Natural killer cell (primary cell): ENCODE results near the gene EN2. TPM values are rescaled to one million over a fixed set of nuclear protein-coding genes. Genes with fewer than 3 reads are reported as not detected.

Experiments
- ATAC-seq, 3 donors: fragments of 150-1000 bp in 2 of 3; fragments of 200-7000 bp in 1 of 3; cut with Tn5 transposase; 1 replicate in 1 of 3; 2 replicates in 2 of 3; pipeline ENCODE4 v1.10.0; 2021; ENCODE audit warnings: mild to moderate bottlenecking in 2 of 3, moderate library complexity in 2 of 3
- DNase-seq, 2 donors: peaks; one replicate each; pipeline versions ENCODE4 v3.0.0 to v3.0.0-alpha.2; 2013 to 2021; ENCODE audit warnings: mixed read lengths in 1 of 2
- H3K27ac ChIP-seq: one replicate; pipeline ENCODE4 v1.5.1; 2013; ENCODE audit warnings: mild to moderate bottlenecking, low read length
- H3K27me3 ChIP-seq: one replicate; pipeline ENCODE4 v1.6.1; 2013; ENCODE audit warnings: low read length; ENCODE audit not compliant: control insufficient read depth, insufficient read depth
- H3K36me3 ChIP-seq: one replicate; pipeline ENCODE4 v1.6.1; 2013; ENCODE audit warnings: low read length; ENCODE audit not compliant: control insufficient read depth, insufficient read depth
- H3K4me1 ChIP-seq: one replicate; pipeline ENCODE4 v1.6.1; 2013; ENCODE audit warnings: low read length; ENCODE audit not compliant: control insufficient read depth, insufficient read depth
- H3K4me3 ChIP-seq: one replicate; pipeline ENCODE4 v1.5.1; 2013; ENCODE audit warnings: low read length
- H3K9me3 ChIP-seq: one replicate; pipeline ENCODE4 v1.6.1; 2013; ENCODE audit warnings: low read length; ENCODE audit not compliant: control insufficient read depth, insufficient read depth
- H3K27ac Mint-ChIP-seq, 2 donors: one replicate each; pipeline ENCODE4 v1.8.0; 2022; ENCODE audit warnings: mild to moderate bottlenecking in 2 of 2, mixed read lengths in 2 of 2, moderate library complexity in 1 of 2
- H3K27me3 Mint-ChIP-seq, 2 donors: one replicate each; pipeline ENCODE4 v1.8.0; 2022; ENCODE audit warnings: low read depth in 2 of 2, mixed read lengths in 2 of 2
- H3K36me3 Mint-ChIP-seq: one replicate; pipeline ENCODE4 v1.8.0; 2022; ENCODE audit warnings: mixed read lengths
- H3K4me1 Mint-ChIP-seq, 2 donors: one replicate each; pipeline ENCODE4 v1.8.0; 2022; ENCODE audit warnings: mixed read lengths in 2 of 2
- H3K4me3 Mint-ChIP-seq: one replicate; pipeline ENCODE4 v1.8.0; 2022; ENCODE audit warnings: mild to moderate bottlenecking, moderate library complexity, mixed read lengths
- H3K9me3 Mint-ChIP-seq, 2 donors: one replicate each; pipeline ENCODE4 v1.8.0; 2022; ENCODE audit warnings: mixed read lengths in 2 of 2
- CTCF ChIP-seq: fragments of 200-600 bp; IDR thresholded peaks from one replicate; pipeline ENCODE4 v1.8.0; 2022; ENCODE audit warnings: antibody characterized with exemption
- WGBS: methylation state at CpG from one replicate; pipeline ENCODE4 v1.1.7; 2013; ENCODE audit warnings: missing lambda C conversion rate; ENCODE audit not compliant: insufficient coverage; 5-methylcytosine and 5-hydroxymethylcytosine counted together
- intact Hi-C: fragments of 100-400 bp; cut with micrococcal nuclease; formaldehyde crosslinking; loops from one replicate; pipeline ENCODE4 v1.14.2; 2022
- total RNA-seq, 4 donors: library from RNA; stranded (reverse); fragments of 120-200 nt in 1 of 4; gene quantifications; one replicate each; pipeline versions ENCODE4 v1.2.3 to v1.2.4, GENCODE V29; 2013 to 2022

The EN2 gene
- total RNA-seq, 3 donors from 2014 or later (not counting 1 experiment from before 2014, with no cell fraction given): not detected

- intact Hi-C loops: no loop called here
Measured at GRCh38 chr7:155422599-155423336, 35.2 kb upstream of the EN2 start.

GRCh38 chr7:155423337-155424285 lies 34.3 kb upstream of the EN2 start:
- no peak for ATAC-seq
- Histone ChIP-seq H3K9me3 (no peaks in the 10 kb centered on the region), H3K36me3 (no peaks in the 10 kb centered on the region), H3K4me1 (no peaks in the 10 kb centered on the region), H3K27me3 (no peaks in the 10 kb centered on the region), H3K27ac (no peak overlapping the region), H3K4me3 (no peak overlapping the region)
- no peaks in the 10 kb centered on the region for H3K36me3 Mint-ChIP-seq
- no peak overlapping the region for H3K4me3 Mint-ChIP-seq
- peaks cover 14 to 35% of the 10 kb centered on the region in 2 donors for H3K27me3 Mint-ChIP-seq
- no peak for DNase-seq
- H3K9me3 Mint-ChIP-seq: no peaks in the 10 kb centered on the region
- TF ChIP-seq CTCF: no peak
- intact Hi-C loops: no loop called here
- WGBS: 79% methylated on average over 24 of the region's 24 CpGs
- H3K27ac Mint-ChIP-seq: no peak overlapping the region
- no peaks in the 10 kb centered on the region for H3K4me1 Mint-ChIP-seq

More at GRCh38 chr7:155422599-155423336, 35.2 kb upstream of the EN2 start:
- Histone ChIP-seq H3K27me3 (no peaks in the 10 kb centered on the region), H3K4me3 (no peak overlapping the region), H3K27ac (no peak overlapping the region), H3K4me1 (no peaks in the 10 kb centered on the region), H3K36me3 (no peaks in the 10 kb centered on the region), H3K9me3 (no peaks in the 10 kb centered on the region)
- Mint-ChIP-seq H3K27ac (no peak overlapping the region), H3K27me3 (peaks cover 12 to 30% of the 10 kb centered on the region in 2 donors), H3K9me3 (no peaks in the 10 kb centered on the region), H3K4me3 (no peak overlapping the region), H3K36me3 (no peaks in the 10 kb centered on the region), H3K4me1 (no peaks in the 10 kb centered on the region)
- ATAC-seq (no peak), DNase-seq (no peak)
- 79% methylated on average over 19 of the region's 19 CpGs for WGBS
- TF ChIP-seq CTCF: no peak

DNA sequence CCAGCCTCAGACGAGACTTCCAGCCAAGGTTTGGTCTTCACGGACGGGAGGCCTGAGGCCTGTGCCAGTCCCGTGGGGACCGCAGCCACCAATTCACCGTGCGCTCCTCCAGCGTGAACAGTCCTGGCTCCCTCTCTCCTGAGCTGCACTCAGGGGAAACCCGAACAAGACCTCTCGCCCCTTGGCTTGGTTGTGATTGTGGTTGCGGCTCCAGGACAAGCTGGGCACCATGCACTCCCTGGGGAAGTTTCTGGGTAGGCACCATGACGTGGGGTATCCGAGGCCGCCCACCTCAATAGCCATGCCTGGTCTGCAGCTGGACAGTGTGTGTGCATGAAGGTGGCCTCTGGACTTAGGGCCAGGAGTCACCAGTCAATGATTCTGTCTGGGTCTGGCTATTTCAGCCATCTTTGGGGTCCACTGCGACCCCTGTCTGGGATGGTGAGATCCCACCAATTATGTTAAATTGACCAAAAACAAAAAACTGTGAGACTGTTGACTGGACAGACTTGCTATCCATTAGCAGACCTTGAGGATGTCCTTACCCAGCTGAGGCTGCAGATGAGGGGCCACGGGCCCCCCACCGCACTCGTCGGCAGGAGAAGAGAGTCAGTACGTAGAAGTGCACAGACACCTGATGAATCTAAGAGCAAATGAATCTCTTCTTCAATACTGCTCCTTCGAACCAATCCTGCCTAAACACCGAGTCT lies 33.5 kb upstream of the EN2 start:
- Mint-ChIP-seq H3K4me3 (no peak overlapping the region), H3K9me3 (no peaks in the 10 kb centered on the region), H3K36me3 (no peaks in the 10 kb centered on the region), H3K4me1 (no peaks in the 10 kb centered on the region), H3K27me3 (peaks cover 11 to 30% of the 10 kb centered on the region in 2 donors), H3K27ac (no peak overlapping the region)
- Histone ChIP-seq H3K27ac (no peak overlapping the region), H3K27me3 (no peaks in the 10 kb centered on the region), H3K9me3 (no peaks in the 10 kb centered on the region), H3K36me3 (no peaks in the 10 kb centered on the region), H3K4me3 (no peak overlapping the region), H3K4me1 (no peaks in the 10 kb centered on the region)
- no peak for TF ChIP-seq CTCF
- intact Hi-C loops: no loop called here
- ATAC-seq (no peak), DNase-seq (no peak)
- WGBS: 89% methylated on average over 22 of the region's 22 CpGs
